Left lung (tissue), 10 donors: Measurements from ENCODE around the gene SPACDR. TPM values are rescaled to one million over a fixed set of nuclear protein-coding genes. Genes with fewer than 3 reads are reported as not detected.

Experiments used
- ATAC-seq: fragments of 200-7000 bp; cut with Tn5 transposase; one replicate; pipeline ENCODE4 v1.9.1; 2020; ENCODE audit warnings: moderate library complexity
- DNase-seq, 4 donors: peaks; one replicate each; pipeline ENCODE4 v3.0.0-alpha.2; 2013 to 2020
- H3K27ac ChIP-seq, 2 donors: fragments of 200-600 bp; sonication (generic) in 1 of 2; one replicate each; pipeline versions ENCODE4 v1.5.0 to v1.8.0; 2020 to 2021
- H3K27me3 ChIP-seq, 2 donors: fragments of 200-600 bp; sonication (generic) in 1 of 2; one replicate each; pipeline versions ENCODE4 v1.5.0 to v1.8.0; 2020 to 2021
- H3K36me3 ChIP-seq, 2 donors: fragments of 200-600 bp; sonication (generic) in 1 of 2; one replicate each; pipeline versions ENCODE4 v1.5.0 to v1.8.0; 2020 to 2021
- H3K4me1 ChIP-seq, 2 donors: fragments of 200-600 bp; one replicate each; pipeline ENCODE4 v1.8.0; 2021
- H3K4me3 ChIP-seq, 2 donors: fragments of 200-600 bp; sonication (generic) in 1 of 2; one replicate each; pipeline versions ENCODE4 v1.5.0 to v1.8.0; 2020 to 2021; ENCODE audit warnings: mild to moderate bottlenecking in 1 of 2
- H3K9me3 ChIP-seq, 2 donors: fragments of 200-600 bp; sonication (generic) in 1 of 2; one replicate each; pipeline versions ENCODE4 v1.5.0 to v1.8.0; 2020 to 2021
- CTCF ChIP-seq, 2 donors: fragments of 200-600 bp; sonication (generic) in 1 of 2; IDR thresholded peaks; one replicate each; pipeline versions ENCODE4 v1.5.0 to v1.8.0; 2021; ENCODE audit warnings: antibody characterized with exemption in 2 of 2
- intact Hi-C, 2 donors: fragments of 100-400 bp; cut with DNase I; formaldehyde crosslinking; loops; one replicate each; pipeline versions ENCODE4 v1.11.2 to v1.14.2; 2022
- polyA plus RNA-seq, 6 donors: library from polyadenylated mRNA; unstranded; fragments of 120-200 nt; gene quantifications; one replicate each; pipeline ENCODE4 v1.2.1, GENCODE V29; 2013; ENCODE audit not compliant: insufficient read length in 6 of 6
- total RNA-seq, 2 donors: library from RNA; stranded (reverse); fragmentation: NEBNext Ultra II Directional; extraction: Animal tissue kit (Norgen Biotek cat#: 25700); gene quantifications; one replicate each; pipeline ENCODE4 v1.2.1, GENCODE V29; 2021
- donor health status: DM: no; HTN: yes; CAD: no.
- donor health status: DM: no; HTN: no; CAD: no.

SPACDR gene
- total and polyA plus RNA-seq, 8 donors, result 0.41 to 5.6 (median 4.0) TPM

- no peak for DNase-seq
- no peak for ATAC-seq
- Histone ChIP-seq H3K4me1 (peaks cover 7 to 26% of the 10 kb centered on the region in 2 donors), H3K27me3 (no peaks in the 10 kb centered on the region), H3K36me3 (peaks cover 0 to 5% of the 10 kb centered on the region in 2 donors), H3K4me3 (no peak overlapping the region), H3K9me3 (no peaks in the 10 kb centered on the region), H3K27ac (no peak overlapping the region)
- intact Hi-C loops, result no loop called here
- no peak for TF ChIP-seq CTCF (IDR thresholded peaks at IDR 0.05)
Measured at GRCh38 chr7:100426516-100426915, 37.5 kb downstream of the SPACDR start.

- no peaks in the 10 kb centered on the region for H3K27me3 ChIP-seq
- no peaks in the 10 kb centered on the region for H3K36me3 ChIP-seq
- H3K4me1 ChIP-seq, result peaks cover 0 to 14% of the 10 kb centered on the region in 2 donors
- TF ChIP-seq CTCF (IDR thresholded peaks at IDR 0.05), result no peak
- H3K9me3 ChIP-seq, result no peaks in the 10 kb centered on the region
- no peak overlapping the region for H3K4me3 ChIP-seq
- intact Hi-C loops, result no loop called here
- DNase-seq (no peak), ATAC-seq (no peak)
- H3K27ac ChIP-seq, result no peak overlapping the region
Measured at GRCh38 chr7:100425347-100425746, 38.7 kb downstream of the SPACDR start.

DNA sequence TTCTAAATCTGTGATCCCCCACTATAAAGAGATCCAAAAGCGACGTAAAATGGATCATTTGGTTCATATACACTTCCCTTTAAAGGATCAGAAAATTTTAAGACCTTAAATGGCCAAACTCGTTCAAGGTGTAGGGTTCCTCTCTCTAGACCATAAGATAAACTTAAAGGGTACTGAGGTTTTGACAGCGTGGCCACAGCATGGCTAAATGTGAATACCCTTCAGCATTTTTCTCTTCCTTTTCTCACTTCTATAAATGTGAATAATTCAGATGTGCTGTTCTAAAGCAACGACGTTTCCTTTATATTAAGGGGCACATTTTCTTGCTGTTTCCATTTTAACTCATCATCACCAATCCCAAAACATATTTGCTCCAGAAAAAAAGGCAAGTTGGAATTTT is 40.7 kb downstream of the SPACDR start:
- Histone ChIP-seq H3K4me1 (peaks cover 0 to 11% of the 10 kb centered on the region in 2 donors), H3K4me3 (no peak overlapping the region), H3K27ac (no peak overlapping the region), H3K9me3 (no peaks in the 10 kb centered on the region), H3K36me3 (no peaks in the 10 kb centered on the region), H3K27me3 (no peaks in the 10 kb centered on the region)
- intact Hi-C loops, result no loop called here
- ATAC-seq, result no peak
- TF ChIP-seq CTCF (IDR thresholded peaks at IDR 0.05), result no peak
- no peak for DNase-seq

DNA sequence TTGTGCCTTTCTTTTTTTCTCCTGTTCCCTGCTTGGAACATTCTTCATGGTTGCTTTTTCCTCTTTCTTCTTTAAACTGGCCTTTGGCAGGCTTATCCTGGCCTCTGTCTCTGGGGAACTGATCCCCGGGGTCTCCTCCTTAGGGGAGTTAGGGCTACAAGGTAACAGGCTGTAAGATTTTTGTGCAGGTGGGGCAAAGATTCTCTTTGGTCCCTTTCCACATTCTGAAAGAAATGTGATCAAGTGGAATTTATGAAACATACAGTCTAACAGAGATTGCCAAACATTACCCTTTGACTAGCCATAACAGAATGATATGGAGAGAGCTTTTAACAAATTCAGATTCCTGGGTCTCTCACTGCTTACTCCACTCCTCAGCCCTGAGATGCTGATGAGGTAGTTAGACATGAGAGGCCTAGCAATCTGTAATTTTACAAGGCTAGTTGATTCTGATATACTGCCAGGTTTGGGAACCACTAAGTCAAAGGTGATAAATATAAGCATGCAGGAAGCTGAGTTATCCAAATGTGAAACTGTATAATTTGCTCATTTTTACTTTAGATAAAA is 44.3 kb downstream of the SPACDR start:
- Histone ChIP-seq H3K4me1 (no peaks in the 10 kb centered on the region), H3K27me3 (no peaks in the 10 kb centered on the region), H3K9me3 (no peaks in the 10 kb centered on the region), H3K4me3 (no peak overlapping the region), H3K36me3 (no peaks in the 10 kb centered on the region), H3K27ac (no peak overlapping the region)
- TF ChIP-seq CTCF (IDR thresholded peaks at IDR 0.05), result no peak
- ATAC-seq, result no peak
- intact Hi-C loops, result no loop called here
- DNase-seq, result no peak

DNA sequence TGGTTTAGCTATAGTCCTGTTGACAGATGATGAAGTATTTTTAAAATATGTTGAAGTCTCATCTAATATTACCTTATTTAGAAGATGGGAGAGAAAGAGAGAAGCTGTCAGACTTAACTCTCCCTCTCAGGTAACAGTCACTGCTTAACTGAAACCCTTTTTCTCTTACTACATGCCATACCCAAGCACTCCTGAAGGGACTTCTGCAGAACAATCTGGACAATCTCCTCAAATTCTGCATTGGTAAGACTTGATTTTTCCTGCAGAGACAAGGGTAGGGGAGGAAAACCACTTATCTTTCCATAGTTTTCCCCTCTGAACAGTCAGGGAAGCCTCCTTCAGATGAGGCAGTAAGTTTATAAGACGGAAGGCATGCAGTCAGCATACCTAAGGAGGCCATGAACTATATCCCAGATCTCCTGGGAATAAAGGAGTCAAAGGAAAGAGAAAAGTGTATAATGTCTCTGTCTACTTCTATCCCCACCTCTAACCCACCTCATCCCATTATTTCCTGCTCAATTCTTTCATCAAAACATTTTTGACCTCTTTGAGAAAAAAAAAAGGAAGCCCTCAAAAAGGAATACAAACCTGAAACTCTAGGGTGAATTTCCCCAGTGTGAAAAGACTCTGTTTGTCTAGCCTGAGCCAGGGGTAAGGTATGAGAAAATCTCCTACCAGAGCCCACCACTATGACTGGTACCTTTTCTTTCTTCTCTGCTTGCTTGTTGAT is 45.0 kb downstream of the SPACDR start:
- no peaks in the 10 kb centered on the region for H3K36me3 ChIP-seq
- intact Hi-C loops, result no loop called here
- no peak for TF ChIP-seq CTCF (IDR thresholded peaks at IDR 0.05)
- DNase-seq (no peak), ATAC-seq (no peak)
- H3K4me1 ChIP-seq, result no peaks in the 10 kb centered on the region
- H3K9me3 ChIP-seq, result no peaks in the 10 kb centered on the region
- H3K27ac ChIP-seq, result no peak overlapping the region
- no peak overlapping the region for H3K4me3 ChIP-seq
- H3K27me3 ChIP-seq, result no peaks in the 10 kb centered on the region
